Mucosa of descending colon (tissue), 3 donors: Measurements from ENCODE around the gene ZNF608. TPM values are rescaled to one million over a fixed set of nuclear protein-coding genes. Genes with fewer than 3 reads are reported as not detected.

Source experiments
- ATAC-seq: fragments of 200-7000 bp; cut with Tn5 transposase; one replicate; pipeline ENCODE4 v1.9.1; 2020; ENCODE audit warnings: mild to moderate bottlenecking, moderate library complexity
- DNase-seq, 3 donors: peaks; one replicate each; pipeline ENCODE4 v3.0.0-alpha.2; 2020
- H3K36me3 ChIP-seq: fragments of 200-600 bp; one replicate; pipeline ENCODE4 v1.8.0; 2021; ENCODE audit warnings: low read depth, mild to moderate bottlenecking
- H3K4me1 ChIP-seq: fragments of 200-600 bp; one replicate; pipeline ENCODE4 v1.8.0; 2021; ENCODE audit warnings: low read depth, mild to moderate bottlenecking
- H3K4me3 ChIP-seq: fragments of 200-600 bp; one replicate; pipeline ENCODE4 v1.8.0; 2021; ENCODE audit warnings: mild to moderate bottlenecking
- H3K9me3 ChIP-seq: fragments of 200-600 bp; one replicate; pipeline ENCODE4 v1.8.0; 2021; ENCODE audit warnings: mild to moderate bottlenecking
- CTCF ChIP-seq: fragments of 200-600 bp; IDR thresholded peaks from one replicate; pipeline ENCODE4 v1.8.0; 2022; ENCODE audit warnings: antibody characterized with exemption, mild to moderate bottlenecking
- intact Hi-C, 2 donors: fragments of 100-400 bp; cut with DNase I in 1 of 2; cut with micrococcal nuclease in 1 of 2; formaldehyde crosslinking; loops; one replicate each; pipeline versions ENCODE4 v1.11.0 to v1.11.1; 2022; cut with DNase I, micrococcal nuclease
- total RNA-seq, 3 donors: library from RNA; stranded (reverse); fragmentation: NEBNext Ultra II Directional in 2 of 3; extraction: Animal tissue kit (Norgen Biotek cat#: 25700) in 2 of 3; gene quantifications; one replicate each; pipeline versions ENCODE4 v1.2.1 to v1.2.4, GENCODE V29; 2021 to 2023
- donor health status: DM: no; HTN: no; CAD: no; lungs with moderate emphysema.
- donor health status: DM: no; HTN: no; CAD: no.
- donor health status: DM: no; HTN: yes; CAD: no.

The ZNF608 gene
- total RNA-seq, 3 donors from 2014 or later, result 19.7 to 32.3 (median 27.2) TPM

DNA sequence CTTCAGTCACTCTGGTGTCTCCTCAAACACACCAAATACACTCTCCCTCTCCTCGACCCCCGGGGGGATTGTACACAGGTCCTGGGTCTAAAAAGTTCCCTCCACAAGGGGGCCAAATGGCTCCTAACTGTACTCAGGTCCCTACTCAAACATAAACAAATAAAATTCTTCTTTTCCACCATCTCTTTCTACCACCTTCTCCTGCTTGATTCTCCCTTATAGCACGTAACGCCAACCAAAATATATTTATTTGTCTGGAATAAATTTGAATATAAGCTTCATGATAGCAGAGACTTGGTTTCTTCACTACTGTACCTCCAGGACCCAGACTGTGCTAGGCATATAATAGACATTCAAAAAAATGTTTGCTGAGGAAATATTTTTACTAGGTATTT, 21.4 kb downstream of the ZNF608 start:
- no peak for ATAC-seq
- no peak for DNase-seq
- Histone ChIP-seq H3K9me3 (no peaks in the 10 kb centered on the region), H3K4me3 (no peak overlapping the region), H3K36me3 (no peaks in the 10 kb centered on the region), H3K4me1 (peaks cover 12% of the 10 kb centered on the region)
- intact Hi-C loops, result no loop called here
- TF ChIP-seq CTCF, result no peak

DNA sequence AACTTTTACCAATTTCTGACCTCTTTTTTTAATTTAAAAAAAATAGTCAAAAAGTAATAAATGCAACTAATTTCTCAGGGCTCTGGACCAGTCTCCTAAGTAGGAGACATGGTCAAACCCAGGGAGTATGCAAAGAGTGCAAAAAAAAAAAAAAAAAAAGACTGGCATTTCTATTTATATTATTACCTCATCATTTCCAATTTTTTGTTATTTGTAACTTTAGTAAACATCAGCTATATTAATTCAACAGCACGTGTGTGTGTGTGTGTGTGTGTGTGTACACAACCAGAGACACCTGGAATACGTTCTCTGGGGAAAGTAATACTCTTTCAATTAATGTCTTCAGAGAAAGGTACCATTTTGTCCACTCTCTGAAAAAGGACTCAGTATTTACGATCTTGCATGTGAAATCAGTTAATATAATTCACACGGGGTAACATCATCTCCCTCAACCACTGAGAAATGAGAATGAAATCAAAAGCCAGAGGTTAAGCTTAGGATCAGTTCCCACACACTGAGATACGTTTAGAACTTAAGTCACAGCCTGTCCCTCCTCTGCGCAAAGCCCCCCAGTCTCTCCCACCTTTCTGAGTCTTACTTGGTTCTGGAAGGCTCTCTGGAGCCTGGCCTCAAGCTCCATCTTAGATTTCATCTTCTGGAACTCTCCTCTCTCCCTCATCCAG, 21.9 kb downstream of the ZNF608 start:
- no peak for TF ChIP-seq CTCF
- ATAC-seq (no peak), DNase-seq (no peak)
- intact Hi-C loops, result no loop called here
- Histone ChIP-seq H3K4me3 (no peak overlapping the region), H3K9me3 (no peaks in the 10 kb centered on the region), H3K36me3 (no peaks in the 10 kb centered on the region), H3K4me1 (peaks cover 10% of the 10 kb centered on the region)

DNA sequence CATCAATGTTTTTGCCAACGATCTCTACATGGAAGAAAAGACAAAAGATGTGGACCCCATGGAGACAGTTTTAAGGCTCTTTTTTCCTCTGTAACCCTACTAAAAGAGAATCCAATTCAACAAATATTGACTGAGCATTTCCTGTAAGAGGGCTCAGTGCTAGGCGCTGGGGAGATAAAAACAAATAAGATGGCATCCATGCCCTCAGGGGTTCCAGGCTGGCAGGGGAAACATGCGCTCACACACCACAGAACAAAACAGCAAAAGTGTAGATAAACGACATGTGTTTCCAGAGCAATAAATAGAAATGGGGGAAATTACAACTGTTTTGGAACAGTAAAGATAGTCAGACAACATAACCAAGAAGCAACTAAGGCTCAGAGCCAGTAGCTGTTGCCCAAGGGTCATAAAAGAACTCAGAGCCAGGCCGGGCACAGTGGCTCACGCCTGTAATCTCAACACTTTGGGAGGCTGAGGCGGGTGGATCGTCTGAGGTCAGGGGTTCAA, 25.2 kb downstream of the ZNF608 start:
- intact Hi-C loops, result no loop called here
- TF ChIP-seq CTCF, result no peak
- H3K4me3 ChIP-seq, result no peak overlapping the region
- H3K9me3 ChIP-seq, result no peaks in the 10 kb centered on the region
- no peaks in the 10 kb centered on the region for H3K36me3 ChIP-seq
- H3K4me1 ChIP-seq, result peaks cover 15% of the 10 kb centered on the region
- peak; percentile 48 for ATAC-seq
- no peak for DNase-seq

DNA sequence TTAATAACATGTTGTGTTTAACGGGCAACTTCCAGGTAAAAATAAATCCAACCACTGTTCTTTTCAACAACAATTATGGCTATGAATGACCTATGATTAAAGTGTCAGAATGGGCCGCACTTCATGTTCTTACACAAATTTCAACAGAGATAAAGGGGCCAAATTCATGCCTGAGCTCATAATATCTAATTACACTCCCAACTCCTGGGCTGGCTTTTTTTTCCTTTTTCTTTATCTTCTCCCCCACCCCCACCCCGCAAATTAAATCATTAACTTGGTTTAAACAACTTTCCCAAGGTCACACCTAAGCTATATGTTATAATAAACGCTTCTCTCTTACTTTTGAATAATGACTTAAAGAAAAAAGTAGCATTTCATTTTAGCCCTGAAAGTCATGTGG, 25.8 kb downstream of the ZNF608 start:
- DNase-seq (no peak), ATAC-seq (no peak)
- Histone ChIP-seq H3K9me3 (no peaks in the 10 kb centered on the region), H3K36me3 (no peaks in the 10 kb centered on the region), H3K4me3 (no peak overlapping the region), H3K4me1 (peaks cover 15% of the 10 kb centered on the region)
- intact Hi-C loops, result no loop called here
- no peak for TF ChIP-seq CTCF

DNA sequence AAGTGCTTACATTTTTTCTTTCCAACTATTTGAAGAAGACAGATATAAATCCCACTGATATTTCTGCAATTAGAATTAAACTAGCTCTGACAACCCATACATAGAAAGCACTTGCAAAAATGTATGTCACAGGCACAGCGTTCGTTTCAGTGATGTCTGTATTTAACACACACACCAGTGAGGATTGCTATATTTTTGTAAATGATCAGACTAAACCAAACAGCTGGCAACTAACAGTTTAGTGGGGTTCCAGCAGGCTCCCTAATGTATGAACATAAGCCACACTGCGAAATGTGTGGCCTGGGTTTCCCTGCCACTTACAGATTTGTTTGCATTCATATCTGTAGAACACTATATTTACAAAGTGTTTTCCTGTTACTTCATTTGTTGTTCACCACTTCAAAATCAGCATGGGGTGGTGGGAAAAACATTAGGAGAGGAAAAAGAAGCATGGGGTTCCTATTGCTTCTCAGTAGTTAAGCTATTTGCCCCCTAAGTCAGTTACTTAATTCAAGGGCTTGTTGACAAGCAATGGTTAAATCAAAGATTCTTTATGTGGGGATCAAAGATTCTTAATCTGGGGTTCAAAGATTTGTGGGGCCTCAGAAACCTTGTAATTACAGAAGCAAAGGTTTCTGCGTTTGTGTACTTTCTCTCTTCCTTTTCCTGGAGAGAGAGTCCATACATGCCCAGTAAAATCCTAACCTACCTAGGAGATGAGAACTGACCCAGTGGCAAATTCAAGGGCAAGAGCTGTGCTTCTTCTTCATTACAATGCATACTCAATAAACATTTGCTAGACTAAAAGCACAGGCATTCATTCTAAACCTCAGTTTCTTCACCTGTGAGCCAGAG, 27.1 kb downstream of the ZNF608 start:
- ATAC-seq (peak; percentile 46), DNase-seq (no peak)
- TF ChIP-seq CTCF, result no peak
- Histone ChIP-seq H3K9me3 (no peaks in the 10 kb centered on the region), H3K36me3 (no peaks in the 10 kb centered on the region), H3K4me1 (peaks cover 15% of the 10 kb centered on the region), H3K4me3 (no peak overlapping the region)
- intact Hi-C loops, result no loop called here
